ENCODE results near the gene SYT10.
"Not testable (repeated sequence)": the region's sequence is repeated elsewhere in the genome, so short reads cannot be mapped to it uniquely, and the experiment has no call there.

Gene SYT10

GRCh38 chr12:33439587-33440011, at the start of gene SYT10:
Gene SYT10 (minus strand): TSS chr12:33439819. CDS start chr12:33439522, 297 bp downstream.
- no peak for DNase-seq

GRCh38 chr12:33488036-33488435, 48.4 kb upstream of the SYT10 start:
- DNase-seq = no peak

- no peak for DNase-seq
These were observed 46.4 kb upstream of the SYT10 start for GRCh38 chr12:33486058-33486457.

- DNase-seq = no peak
These were observed 44.5 kb upstream of the SYT10 start for GRCh38 chr12:33484161-33484560.

- DNase-seq = no peak
These were observed 40.7 kb upstream of the SYT10 start for GRCh38 chr12:33480366-33480765.

GRCh38 chr12:33476058-33476457, 36.4 kb upstream of the SYT10 start:
- DNase-seq = no peak

GRCh38 chr12:33472299-33472698, 32.7 kb upstream of the SYT10 start:
- no peak for DNase-seq

GRCh38 chr12:33455096-33455495, 15.5 kb upstream of the SYT10 start:
- no peak for DNase-seq

GRCh38 chr12:33450480-33450879, 10.9 kb upstream of the SYT10 start:
- DNase-seq = no peak

GRCh38 chr12:33440477-33440876, 858 bp upstream of the SYT10 start:
- DNase-seq = no peak

- no peak for DNase-seq
These were observed 600 bp downstream of the SYT10 start for GRCh38 chr12:33438851-33439586.

- DNase-seq = no peak
These were observed 1.4 kb downstream of the SYT10 start for GRCh38 chr12:33438025-33438772.

- DNase-seq = no peak
These were observed 2.0 kb downstream of the SYT10 start for GRCh38 chr12:33437598-33437997.

GRCh38 chr12:33432992-33433391, 6.6 kb downstream of the SYT10 start:
- no peak for DNase-seq

GRCh38 chr12:33431648-33432047, 8.0 kb downstream of the SYT10 start:
- DNase-seq = no peak

- DNase-seq = no peak
These were observed 10.2 kb downstream of the SYT10 start for GRCh38 chr12:33429468-33429867.

GRCh38 chr12:33427071-33427470, 12.5 kb downstream of the SYT10 start:
- DNase-seq = no peak

- DNase-seq = no peak
These were observed 15.9 kb downstream of the SYT10 start for GRCh38 chr12:33423706-33424105.

GRCh38 chr12:33412410-33412809, 27.2 kb downstream of the SYT10 start:
- DNase-seq = not testable (repeated sequence)

- no peak for DNase-seq
These were observed 56.1 kb downstream of the SYT10 start for GRCh38 chr12:33383503-33383902.

- no peak for DNase-seq
These were observed 63.5 kb downstream of the SYT10 start for GRCh38 chr12:33376153-33376552.

- no peak for DNase-seq
These were observed 69.3 kb downstream of the SYT10 start for GRCh38 chr12:33370318-33370717.

GRCh38 chr12:33357181-33357580, 82.4 kb downstream of the SYT10 start:
- no peak for DNase-seq

GRCh38 chr12:33349791-33350190, 89.8 kb downstream of the SYT10 start:
- no peak for DNase-seq
